GM19099 (cell line): ENCODE measurements around the gene OR6S1.

Experiments used
- POLR2A ChIP-seq: IDR thresholded peaks from 3 replicates; pipeline ENCODE4 v1.6.1; 2011; ENCODE audit warnings: low read depth; ENCODE audit not compliant: insufficient read length; ENCODE audit errors: extremely low read depth

The OR6S1 gene, protein sequence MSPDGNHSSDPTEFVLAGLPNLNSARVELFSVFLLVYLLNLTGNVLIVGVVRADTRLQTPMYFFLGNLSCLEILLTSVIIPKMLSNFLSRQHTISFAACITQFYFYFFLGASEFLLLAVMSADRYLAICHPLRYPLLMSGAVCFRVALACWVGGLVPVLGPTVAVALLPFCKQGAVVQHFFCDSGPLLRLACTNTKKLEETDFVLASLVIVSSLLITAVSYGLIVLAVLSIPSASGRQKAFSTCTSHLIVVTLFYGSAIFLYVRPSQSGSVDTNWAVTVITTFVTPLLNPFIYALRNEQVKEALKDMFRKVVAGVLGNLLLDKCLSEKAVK

DNA sequence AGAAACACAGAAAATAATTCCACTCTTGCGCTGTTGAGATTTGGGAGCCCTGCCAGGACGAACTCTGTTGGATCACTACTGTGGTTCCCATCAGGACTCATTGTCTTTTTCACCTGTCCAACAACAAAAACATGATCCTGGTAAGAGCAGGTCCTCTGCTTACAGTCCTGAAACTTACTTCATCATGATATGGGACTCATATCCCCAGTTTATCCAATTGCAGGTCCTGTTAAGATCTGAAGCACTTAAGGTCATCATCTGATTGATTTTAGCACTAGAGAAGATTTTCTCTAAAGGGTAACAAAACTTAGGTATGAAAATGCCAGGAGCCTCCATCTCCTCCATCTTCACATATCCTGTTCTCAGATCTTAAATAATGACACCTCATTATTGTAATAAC is at the start of gene OR6S1:
OR6S1 (minus strand) TSS at position 101 of the 400 bp plus-strand sequence; CDS start at position 101, 0 bp downstream.
- no peak for TF ChIP-seq POLR2A

DNA sequence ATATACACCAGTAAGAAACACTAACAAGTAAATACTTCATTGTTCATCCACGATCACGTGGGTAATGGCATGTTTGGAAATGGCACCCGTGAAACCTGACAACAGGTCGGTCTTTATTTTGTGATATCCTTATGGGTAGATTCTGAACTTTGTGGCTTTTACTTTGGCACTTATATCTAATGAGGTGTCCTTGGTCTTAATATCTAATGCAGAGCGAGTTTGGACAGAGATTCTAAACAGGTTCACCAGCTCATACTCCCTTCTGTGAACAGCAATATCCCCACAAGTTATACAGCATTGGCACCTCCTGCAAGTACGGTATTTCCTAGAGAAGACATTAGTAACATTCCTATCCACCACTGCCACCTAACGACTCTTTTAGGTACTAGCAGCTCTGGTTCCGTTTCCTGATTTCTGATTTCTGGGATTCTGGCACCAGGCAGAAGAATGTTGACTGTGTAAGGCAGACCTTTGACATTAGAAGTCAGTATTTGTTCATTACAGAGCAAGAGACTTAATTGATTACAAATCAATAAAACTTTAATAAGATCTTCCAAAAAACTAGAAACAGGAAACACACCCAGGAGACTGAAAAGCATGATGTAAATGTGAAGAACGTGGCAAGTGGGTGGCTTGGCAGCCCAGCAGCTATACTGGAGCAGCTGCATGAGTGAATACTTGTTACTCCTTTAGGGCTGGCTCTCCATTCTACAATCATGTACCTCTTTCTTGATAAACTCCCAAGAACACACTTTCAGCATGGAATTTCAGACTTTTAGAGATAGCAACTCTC is 49.6 kb upstream of the OR6S1 start:
- no peak for TF ChIP-seq POLR2A

DNA sequence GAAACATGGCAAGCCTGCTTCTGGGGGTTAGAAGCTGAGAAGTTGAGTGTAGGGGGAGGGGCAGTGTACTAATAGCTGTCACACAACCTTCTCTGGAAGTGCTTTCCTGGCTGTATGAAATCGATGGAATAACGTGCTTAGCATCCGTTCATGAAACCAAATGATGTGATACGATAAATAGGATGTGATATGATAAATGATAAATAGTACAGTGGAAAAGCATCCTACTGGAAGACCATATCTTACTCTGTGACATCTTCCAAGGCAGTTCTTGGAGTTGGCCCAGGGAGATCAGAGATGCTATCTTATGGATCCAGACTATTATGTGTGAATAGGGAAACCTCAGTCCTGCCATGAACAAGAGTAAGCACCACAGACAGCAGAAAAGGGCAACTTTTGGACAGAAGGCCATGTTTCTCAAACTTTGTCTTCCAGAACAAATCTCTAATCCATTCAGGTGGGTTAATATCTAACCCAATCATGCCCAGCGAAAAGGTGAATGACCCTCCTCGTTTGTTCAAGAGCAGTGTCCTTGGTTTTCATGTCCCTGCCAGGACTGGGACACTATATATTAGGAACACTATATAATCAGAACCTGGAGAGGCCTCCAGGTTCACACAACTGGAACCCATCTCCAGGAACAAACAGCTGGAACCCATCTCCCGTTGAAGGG is 46.8 kb upstream of the OR6S1 start, which contains the start of gene ANG:
ANG (plus strand) TSS at position 598 of the 673 bp plus-strand sequence. CDS start 4,801 bp downstream, outside the sequence.
- no peak for TF ChIP-seq POLR2A

DNA sequence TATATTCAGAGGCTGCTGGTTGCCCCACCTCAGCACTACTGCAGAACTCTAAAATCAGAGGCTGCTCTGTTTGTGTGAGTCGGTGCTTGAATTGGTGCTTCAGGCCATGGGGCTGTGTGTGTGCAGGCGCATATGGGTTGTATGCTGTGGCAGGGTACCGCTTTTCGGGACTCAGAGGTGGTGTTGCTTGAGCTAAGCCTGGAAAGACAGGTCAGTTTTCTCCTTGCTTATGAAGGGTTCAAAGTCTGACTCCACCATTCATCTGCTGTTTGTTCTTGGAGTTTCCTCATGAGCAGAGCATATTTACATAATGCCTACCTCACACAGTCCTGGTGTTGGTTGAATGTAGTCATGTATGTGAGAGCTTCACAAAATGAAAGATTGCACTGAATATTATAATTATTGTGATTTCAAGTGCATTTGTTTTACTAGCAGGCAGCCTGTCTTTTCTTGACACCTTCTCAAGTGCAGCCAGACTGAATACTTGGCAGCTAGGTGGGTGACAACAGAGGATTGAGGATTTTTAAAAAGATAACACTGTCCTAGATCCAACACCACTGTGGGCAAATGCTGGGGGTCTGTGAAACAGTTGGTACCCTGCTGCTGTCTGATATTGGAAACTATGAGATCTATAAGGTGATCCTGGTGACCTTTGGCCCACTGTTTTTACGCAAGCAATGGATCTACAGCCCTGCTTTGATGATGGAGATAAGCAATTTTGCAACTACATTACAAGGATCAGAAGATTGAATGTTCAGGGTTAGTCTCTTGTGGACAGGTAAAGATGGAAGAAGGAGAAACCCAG is 46.1 kb upstream of the OR6S1 start:
- TF ChIP-seq POLR2A: no peak

DNA sequence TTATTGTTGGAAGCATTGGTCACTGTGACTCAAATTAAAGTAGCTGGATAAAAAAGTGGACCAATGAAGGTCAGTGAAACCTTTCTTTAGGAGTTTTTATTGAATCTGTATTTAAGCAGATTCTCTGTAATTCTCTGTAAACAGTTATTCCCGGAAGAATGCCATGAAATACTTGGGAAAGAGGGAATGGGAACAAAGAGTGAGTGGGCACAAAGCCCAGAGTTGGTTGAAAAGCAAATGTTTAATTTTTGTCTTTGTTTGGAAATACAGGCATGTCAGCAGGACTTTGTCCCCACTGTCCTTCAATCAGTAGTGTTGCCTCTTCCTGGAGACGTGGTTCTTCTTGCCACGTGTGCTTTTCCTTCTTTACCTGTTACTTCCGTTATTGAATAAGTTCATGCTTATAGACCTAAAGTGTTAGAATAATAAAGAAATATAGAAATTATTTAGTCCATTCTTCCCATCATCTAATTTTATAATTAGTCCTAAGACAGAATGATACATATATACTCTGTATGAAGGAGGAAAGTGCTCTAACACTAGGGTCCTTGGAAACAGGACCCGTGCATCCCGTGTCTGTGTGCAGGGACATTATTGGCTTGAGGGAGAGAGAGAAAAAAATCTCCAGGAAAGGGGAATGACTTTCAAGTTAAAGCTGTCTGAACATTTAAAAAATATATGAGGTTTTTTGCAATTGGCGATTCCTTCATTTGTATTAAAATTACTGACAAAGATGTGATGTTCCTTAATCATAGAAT is 45.1 kb upstream of the OR6S1 start:
- no peak for TF ChIP-seq POLR2A

DNA sequence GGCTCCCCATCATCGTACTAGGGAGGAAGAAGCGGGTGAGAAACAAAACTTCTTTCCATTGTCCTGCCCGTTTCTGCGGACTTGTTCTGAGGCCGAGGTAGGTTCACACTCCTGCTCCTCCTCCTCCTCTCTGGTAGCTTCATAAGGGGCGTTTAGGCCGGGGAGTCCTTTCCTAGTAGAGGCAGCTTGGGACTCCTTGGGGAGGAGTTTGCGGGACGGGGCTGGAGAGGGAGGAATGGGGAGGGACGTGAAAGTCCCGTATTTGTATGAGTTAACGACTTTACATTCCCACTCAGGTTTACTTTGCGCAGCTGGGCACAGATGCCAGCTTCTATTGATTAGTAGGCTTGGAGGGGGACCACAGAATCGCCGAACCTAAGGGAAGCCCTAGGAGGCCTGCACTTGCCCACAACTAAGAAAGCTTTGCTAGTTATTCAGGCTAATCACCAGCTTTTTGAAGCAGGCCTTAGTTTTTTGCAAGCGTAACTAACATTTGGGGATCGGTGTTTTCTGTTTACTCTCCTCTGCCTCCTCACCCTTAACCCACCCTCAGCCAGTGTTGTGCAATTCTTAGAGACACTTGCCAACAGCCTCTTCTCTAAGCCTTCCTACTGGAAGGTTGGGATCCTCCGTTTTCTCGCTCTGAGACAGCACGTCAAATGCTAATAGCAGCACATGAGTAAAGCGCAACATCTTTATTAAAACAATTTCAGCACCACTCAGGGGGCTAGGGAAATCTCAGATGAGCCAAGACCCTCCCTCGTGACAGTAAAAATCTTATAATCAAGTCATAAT is 43.4 kb upstream of the OR6S1 start:
- TF ChIP-seq POLR2A: no peak

DNA sequence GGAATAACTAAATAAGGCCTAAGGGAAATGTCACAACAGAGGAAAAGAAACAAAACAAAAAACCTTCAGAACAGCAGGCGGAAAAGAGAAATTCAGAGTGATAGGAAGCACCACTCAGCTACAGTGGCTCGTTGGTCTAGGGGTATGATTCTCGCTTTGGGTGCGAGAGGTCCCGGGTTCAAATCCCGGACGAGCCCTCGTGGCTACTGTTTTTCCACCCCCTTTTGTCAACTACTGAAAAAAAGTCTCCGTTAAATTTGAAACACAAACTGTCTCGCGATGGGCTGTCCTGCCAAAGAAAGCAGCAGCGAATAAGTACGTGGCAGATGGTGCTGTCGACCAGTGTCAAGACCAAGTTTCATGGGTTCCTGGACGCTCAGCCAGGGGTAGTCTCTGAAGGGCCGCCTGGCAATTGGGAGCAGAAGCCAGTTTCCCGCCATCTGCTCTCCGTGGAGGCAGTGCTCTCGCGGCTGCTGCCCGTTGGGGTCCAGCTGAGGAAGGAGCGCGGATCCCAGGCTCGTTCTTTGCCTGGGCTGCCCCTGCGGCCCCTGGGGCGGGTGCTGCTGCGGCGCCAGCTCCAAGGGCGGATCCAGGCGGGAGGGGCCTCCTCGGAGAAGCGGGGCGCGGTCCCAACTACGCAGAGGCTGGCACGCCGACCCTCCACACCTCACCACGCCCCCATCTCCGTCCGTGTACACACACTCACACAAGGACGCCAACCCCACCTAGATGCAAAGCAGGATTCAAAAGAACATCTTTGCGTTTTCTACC is 42.6 kb upstream of the OR6S1 start, which contains the start of gene RNASE4:
RNASE4 (plus strand) TSS at position 670 of the 771 bp plus-strand sequence. CDS start 14,812 bp downstream, outside the sequence.
- TF ChIP-seq POLR2A: peak; percentile 53

DNA sequence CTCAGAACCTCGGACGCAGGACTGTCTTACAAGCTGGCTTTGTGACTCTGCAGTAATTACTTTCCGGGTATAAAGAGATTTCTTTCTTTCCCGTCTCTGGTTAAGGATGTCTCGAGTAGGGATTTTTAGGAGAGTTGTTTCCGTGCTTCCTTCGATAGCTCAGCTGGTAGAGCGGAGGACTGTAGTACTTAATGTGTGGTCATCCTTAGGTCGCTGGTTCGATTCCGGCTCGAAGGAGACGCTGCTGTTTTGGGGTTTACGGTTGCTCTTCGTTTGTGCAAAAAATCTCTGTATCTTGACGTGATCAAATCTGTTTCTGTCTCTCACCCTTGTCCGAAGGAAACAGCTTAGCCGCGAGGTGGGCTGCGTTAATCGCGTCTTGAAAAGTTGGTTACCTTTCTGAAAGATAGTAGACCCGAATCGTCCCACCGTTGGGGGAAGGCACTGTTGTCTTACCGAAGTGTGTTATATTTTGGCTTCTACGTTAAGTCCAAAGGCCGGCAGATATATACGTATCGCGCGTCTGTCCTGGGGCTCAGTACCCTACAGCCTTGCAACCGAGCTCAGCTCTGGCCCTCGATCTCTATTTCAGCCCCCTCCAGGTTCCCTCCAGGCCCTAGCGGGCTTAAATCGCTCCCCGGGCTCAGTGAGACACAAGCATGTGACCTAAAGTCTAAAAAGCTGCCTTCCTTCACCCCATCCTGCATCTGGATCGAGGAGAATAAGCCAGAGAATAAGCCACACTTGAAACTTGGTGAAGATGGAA is 41.8 kb upstream of the OR6S1 start:
- TF ChIP-seq POLR2A: no peak

DNA sequence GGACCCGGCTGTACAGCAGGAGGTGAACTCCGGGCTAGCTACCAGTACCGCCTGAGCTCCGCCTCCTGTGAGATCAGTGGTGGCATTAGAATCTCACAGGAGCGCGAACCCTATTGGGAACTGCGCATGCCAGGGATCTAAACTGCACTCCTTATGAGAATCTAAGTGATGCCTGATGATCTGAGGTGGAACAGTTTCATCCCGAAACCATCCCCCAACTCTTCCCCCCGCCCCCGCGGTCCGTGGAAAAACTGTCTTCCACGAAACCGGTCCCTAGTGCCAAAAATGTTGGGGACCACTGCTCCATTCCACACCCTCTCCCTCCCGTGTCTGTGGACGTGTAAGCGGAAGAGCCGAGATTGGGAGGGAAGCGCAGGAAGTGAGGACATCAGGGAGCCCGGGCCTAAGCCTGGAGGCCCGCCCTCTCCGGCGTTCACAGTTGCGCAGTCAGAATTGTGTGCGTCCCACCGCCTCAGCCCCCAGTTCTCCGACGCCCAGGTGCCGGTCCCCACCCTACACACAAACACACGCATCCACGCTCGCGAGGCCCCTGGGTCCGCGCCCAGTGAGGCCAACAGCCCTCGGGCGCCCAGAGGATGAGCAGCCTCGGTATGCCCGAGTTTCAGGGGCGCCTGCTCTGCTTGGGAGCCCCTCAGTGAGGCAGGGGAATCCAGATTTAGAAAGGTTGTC is 41.1 kb upstream of the OR6S1 start:
- TF ChIP-seq POLR2A: peak; percentile 68

DNA sequence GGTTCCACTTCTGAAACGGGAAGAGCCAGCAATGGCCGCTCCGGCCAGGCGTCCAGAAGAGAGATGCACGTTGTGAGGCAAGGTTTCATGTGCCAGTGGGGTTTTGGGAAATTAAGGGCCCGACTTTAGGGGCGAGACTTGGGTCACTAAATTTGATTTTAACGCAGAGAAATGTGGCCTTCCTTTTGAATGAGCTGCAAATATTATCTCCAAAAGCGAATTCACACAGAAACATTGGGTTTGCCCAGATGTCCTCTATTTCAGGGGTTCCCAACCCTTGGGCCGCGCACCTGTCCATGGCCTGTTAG is 40.6 kb upstream of the OR6S1 start:
- TF ChIP-seq POLR2A: no peak

DNA sequence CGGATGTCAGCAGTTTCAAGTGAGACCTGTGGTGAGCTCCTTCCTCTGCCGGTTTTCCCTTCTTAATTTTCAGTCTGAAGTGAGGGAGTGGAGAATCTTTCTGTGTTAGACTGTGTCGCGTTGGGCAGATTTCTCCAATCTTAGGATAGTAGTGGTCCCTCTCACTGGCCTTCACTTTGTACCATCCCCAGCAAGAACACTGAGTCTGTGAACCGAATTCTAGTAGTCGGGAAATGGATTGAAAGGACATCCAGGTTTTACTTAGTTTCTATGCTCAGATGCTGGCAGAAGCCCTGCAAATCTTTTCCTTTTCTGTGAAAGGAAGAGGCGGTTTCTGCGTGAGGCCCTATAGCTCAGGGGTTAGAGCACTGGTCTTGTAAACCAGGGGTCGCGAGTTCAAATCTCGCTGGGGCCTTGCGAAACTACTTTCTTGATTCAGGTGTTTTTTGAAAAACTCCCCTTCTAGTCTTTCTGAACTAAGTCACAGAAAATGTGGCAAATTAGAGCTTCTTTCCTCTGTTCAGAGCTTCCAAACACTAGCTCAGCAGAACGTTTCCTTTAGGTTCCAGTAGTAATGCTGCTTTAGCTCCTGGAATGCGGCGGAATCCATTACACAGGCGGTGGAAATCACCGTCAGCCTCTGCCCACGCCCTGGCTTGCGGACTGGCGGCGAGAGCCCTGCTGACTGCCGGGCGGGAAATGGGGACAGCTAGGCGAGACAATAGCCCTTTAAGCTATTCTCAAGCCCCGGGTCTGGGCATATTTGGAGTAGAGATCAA is 40.0 kb upstream of the OR6S1 start:
- TF ChIP-seq POLR2A: peak; percentile 36

DNA sequence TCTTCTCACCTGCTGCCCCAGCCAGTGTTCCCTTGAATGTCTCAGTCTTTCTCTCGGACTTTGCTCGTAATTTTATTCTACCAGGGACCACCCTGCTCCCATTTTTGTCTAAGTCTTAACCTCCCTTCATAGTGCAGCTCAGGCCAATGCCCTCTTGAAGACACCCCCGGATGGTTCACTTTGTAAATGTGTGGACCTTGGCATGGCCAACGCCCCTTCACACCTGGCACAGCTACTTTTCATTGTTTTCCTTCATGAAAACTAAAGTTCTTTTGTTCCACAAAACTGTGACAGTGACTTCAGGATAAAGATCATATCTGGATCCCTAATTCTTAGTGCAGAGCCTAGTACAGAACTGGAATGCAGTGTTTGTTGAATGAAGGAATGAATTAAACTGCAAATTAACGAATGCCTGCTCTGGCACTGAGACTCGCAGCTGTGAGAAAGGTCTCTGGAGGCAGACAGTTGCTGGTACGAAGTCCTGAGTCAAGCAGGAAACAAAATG is 39.4 kb upstream of the OR6S1 start:
- peak; percentile 50 for TF ChIP-seq POLR2A
